HepG2 (cell line): ENCODE results near the gene ACAN.

Experiments
- ADNP ChIP-seq: sonication (generic); formaldehyde crosslinking; IDR thresholded peaks from 2 replicates; pipeline ENCODE4 v1.4.0; 2020; ENCODE audit warnings: missing genetic modification reagents
- MAZ ChIP-seq, 2 experiments: sonication (generic) in 1 of 2; formaldehyde crosslinking in 1 of 2; IDR thresholded peaks; 2 replicates each; pipeline versions ENCODE4 v1.5.0 to v1.6.1; 2012 to 2020; ENCODE audit warnings: low read depth in 2 of 2, mild to moderate bottlenecking in 2 of 2, borderline replicate concordance in 1 of 2, improper control_type of control experiment in 1 of 2, low read length in 1 of 2, missing genetic modification reagents in 1 of 2, moderate library complexity in 1 of 2
- SP1 ChIP-seq, 2 experiments: fragments of 450-650 bp in 1 of 2; sonication (generic) in 1 of 2; formaldehyde crosslinking in 1 of 2; IDR thresholded peaks; 2 replicates each; pipeline versions ENCODE4 v1.4.0 to v1.6.1; 2016 to 2020; ENCODE audit warnings: missing genetic modification reagents in 1 of 2

- TF ChIP-seq MAZ (IDR thresholded peaks at IDR 0.05; ENCODE audit: borderline replicate concordance, low read depth, low read length) (no peak), MAZ (CRISPR knock-in tag; IDR thresholded peaks at IDR 0.05; ENCODE audit: low read depth) (no peak), SP1 (IDR thresholded peaks at IDR 0.05) (no peak), SP1 (CRISPR knock-in tag; IDR thresholded peaks at IDR 0.05) (no peak), ADNP (CRISPR knock-in tag) (no peak)
Observed at GRCh38 chr15:88902221-88902835, 99.1 kb downstream of the ACAN start.
